ENCODE results near the gene PINK1.

GRCh38 chr1:20693623-20694022 is 60.4 kb downstream of the PINK1 start:
- TF ChIP-seq CTCF (IDR thresholded peaks at IDR 0.05) (no peak), POLR2A (IDR thresholded peaks at IDR 0.05) (no peak), POLR2AphosphoS5 (IDR thresholded peaks at IDR 0.05) (no peak)
